GM12872 (cell line): Measurements from ENCODE around the gene PYGB.

Experiments used
- TF ChIP-seq, protein P1 (sequence below): IDR thresholded peaks from 3 replicates; pipeline ENCODE4 v1.5.1; 2011; ENCODE audit warnings: low read depth, mild to moderate bottlenecking, low read length, moderate library complexity; ENCODE audit not compliant: insufficient read depth

The PYGB gene

DNA sequence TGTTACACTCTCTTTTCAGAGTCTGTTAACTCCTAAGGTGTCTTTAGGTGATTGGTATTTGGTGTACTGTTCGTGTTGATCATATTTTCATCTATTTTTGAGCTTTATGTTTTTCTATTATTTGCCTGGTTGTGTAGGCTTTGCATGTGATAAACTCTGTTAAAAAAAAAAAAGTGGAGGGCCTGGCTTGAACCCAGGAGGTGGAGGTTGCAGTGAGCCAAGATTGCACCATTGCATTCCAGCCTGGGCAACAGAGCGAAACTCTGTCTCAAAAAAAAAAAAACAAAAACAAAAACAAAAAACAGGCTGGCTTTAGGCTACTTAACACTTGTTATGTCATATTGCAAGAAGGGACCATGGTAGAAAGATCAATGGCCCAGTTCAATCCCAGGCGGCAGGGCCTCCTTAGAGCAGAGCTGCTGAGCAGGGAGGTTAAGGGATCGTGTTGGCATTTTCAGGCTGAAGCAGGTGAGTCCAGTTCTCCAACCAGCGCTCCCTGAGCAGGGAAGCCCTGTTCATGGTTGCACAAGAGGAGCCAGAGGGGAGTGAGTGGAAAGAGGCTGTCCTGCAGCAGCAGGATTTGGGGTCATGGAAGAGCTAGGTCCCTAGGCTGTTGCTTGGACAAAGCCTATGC lies 8.5 kb downstream of the PYGB start:
- TF ChIP-seq, protein P1, sequence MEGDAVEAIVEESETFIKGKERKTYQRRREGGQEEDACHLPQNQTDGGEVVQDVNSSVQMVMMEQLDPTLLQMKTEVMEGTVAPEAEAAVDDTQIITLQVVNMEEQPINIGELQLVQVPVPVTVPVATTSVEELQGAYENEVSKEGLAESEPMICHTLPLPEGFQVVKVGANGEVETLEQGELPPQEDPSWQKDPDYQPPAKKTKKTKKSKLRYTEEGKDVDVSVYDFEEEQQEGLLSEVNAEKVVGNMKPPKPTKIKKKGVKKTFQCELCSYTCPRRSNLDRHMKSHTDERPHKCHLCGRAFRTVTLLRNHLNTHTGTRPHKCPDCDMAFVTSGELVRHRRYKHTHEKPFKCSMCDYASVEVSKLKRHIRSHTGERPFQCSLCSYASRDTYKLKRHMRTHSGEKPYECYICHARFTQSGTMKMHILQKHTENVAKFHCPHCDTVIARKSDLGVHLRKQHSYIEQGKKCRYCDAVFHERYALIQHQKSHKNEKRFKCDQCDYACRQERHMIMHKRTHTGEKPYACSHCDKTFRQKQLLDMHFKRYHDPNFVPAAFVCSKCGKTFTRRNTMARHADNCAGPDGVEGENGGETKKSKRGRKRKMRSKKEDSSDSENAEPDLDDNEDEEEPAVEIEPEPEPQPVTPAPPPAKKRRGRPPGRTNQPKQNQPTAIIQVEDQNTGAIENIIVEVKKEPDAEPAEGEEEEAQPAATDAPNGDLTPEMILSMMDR, result no peak

DNA sequence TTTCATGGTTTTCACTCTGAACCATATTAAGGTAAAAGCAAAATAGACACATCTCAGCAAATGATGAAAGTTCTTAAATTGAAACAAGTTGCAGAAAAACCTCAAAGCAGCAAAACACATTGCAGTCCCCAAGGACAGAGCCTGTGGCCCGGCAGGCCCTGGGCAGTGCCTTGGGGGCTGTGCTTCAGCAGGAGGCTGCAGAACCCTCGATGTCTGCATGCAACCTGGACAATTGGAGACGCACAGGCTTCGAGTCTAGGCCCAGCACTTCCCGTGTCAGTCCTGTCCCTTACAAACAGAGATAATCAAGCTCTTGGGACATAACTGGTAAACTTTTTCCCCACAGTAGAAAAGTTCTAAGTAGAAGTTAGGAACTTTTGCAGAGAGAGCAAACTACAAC lies 9.2 kb downstream of the PYGB start:
- TF ChIP-seq, protein P1, result no peak

DNA sequence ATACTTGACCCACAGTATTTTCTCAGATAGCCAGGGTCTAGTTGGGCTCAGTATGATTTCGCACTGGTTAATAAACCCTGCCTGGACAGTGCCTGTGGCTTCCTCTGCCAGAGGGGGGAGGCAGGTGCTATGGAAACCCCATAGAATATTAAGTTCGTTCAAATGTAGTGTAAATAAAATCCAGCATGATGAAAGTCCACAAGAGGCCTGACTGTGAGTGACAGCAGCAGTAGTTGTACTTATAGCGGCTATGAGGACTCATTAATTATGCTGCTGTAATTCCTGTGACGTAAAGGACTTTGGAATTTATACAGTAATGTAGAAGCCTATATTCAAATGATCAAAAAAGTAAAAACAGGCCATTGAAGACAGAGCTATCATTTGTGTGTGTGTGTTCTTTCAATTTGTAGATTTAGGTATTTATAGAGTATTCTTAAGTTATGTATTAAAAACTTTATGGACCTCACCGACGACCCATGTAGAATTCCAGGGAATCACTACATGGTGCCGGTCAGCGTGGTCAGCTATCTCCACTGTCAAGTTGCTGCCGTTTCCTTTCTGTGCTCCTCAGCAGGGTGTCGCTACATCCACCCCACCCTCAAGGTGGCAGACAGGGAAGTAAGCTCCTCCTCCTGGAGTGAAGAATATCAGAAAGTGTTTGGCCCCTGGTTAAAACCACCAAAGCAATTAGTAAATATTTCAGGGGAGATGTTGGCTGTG lies 10.0 kb downstream of the PYGB start:
- TF ChIP-seq, protein P1, result no peak

DNA sequence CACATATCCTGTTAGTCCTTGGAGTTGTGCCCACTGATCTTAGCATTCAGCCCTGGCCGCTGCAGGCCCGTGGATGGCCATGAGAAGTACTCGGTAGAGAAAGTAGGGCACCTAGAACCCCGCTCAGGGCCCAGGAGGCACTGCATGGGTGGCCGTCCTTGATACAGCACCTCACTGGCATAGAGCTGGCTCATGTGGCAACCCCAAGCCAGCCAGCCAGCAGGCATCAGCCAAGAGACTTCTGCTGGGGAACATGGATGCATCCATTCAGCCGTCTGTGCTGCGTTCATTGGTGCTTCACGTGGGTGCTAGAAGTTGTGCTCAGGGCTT lies 10.6 kb downstream of the PYGB start:
- TF ChIP-seq, protein P1, result no peak

DNA sequence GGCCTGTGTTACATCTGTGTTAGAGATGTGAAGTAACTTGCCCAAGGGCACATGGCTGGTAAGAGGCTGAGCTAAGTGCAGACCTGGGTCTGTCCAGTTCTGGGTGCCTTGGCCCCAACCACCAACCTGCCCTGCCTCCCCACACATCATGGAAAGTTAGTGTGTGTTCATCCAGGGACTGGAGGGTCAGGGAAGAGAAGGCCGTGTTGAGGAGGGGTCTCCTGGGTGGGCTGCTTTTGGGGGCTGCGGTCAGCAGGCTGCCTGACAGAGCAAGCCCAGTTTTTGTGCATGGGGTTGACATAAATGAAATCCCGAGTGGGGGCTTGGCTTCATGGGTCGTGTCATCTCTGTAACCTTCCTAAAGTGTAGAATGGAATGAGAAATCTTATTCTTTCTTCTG lies 10.9 kb downstream of the PYGB start:
- TF ChIP-seq, protein P1, result no peak

DNA sequence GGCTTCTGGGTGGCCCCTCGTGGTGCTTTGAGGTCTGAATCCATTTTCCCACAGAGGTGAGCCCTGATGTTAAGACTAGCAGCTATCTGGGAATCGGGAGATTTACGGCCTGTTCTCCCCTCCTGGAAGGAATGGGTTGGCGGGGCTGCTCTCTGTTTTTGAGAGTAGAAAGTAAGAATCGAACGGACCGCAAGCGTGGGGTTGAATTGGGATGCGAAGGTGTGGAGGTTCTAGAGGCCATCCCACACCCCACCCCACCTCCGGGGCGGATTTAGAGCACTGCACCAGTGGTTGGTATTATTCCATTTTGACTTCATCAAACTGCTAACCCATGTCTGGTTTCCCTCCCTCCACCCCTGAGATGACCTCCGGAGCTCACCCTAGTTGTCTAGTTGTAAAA lies 11.5 kb downstream of the PYGB start:
- TF ChIP-seq, protein P1, result no peak

DNA sequence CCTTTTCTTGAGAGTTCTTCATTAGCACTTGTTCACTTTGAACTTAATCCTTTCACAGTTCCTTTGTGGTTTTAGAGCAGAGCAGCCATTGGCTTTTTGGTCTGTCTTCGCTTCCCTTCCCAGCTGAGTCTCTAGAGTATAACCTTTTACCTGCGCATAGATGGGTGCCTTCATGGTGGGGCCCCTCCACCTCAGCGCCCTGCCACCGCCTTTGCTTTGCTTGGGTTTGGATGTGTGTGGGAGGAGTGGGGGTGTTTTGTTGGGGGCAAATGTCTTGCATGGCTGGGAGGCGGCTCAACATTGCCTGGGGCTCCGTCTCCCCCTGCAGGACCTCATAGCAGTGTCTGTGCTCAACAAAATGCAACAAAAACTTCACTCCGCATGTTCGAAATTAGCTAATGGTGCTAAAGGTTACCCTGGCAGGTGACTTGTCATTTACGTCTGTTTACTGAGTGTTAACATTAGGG lies 11.9 kb downstream of the PYGB start:
- TF ChIP-seq, protein P1, result no peak
